ENCODE measurements around the gene CCDC88B. TPM values are rescaled to one million over a fixed set of nuclear protein-coding genes. Genes with fewer than 3 reads are reported as not detected.

The CCDC88B gene
- total RNA-seq, 1 experiment from 2014 or later: 7.6 TPM

GRCh38 chr11:64296236-64296635, 43.8 kb upstream of the CCDC88B start:
- peaks cover 93% of the 10 kb centered on the region for H3K27me3 Mint-ChIP-seq (ENCODE audit: unreplicated experiment)
- CTCF ChIA-PET: no interaction called here

GRCh38 chr11:64296830-64297698, 42.9 kb upstream of the CCDC88B start:
- no peak overlapping the region for H3K4me3 Mint-ChIP-seq (ENCODE audit: low read depth, unreplicated experiment)
- BruUV-seq (replicated peaks): no TSS peak
- no peak for DNase-seq
- peaks cover 89% of the 10 kb centered on the region for H3K27me3 Mint-ChIP-seq (ENCODE audit: unreplicated experiment)
- CTCF ChIA-PET: no interaction called here
- H3K27ac Mint-ChIP-seq (ENCODE audit: unreplicated experiment): no peak overlapping the region
- H3K36me3 Mint-ChIP-seq (ENCODE audit: insufficient read depth, unreplicated experiment): peaks cover 4% of the 10 kb centered on the region
- intact Hi-C loops (cut with micrococcal nuclease; ENCODE audit: unreplicated experiment): no loop called here
- H3K9me3 Mint-ChIP-seq (ENCODE audit: low read depth, unreplicated experiment): no peaks in the 10 kb centered on the region
- no peak for TF ChIP-seq CTCF (IDR thresholded peaks at IDR 0.05; ENCODE audit: unreplicated experiment)
- peaks cover 17% of the 10 kb centered on the region for H3K4me1 Mint-ChIP-seq (ENCODE audit: low read depth, unreplicated experiment)

More at GRCh38 chr11:64296236-64296635, 43.8 kb upstream of the CCDC88B start:
- Mint-ChIP-seq H3K36me3 (ENCODE audit: insufficient read depth, unreplicated experiment) (peaks cover 4% of the 10 kb centered on the region), H3K9me3 (ENCODE audit: low read depth, unreplicated experiment) (no peaks in the 10 kb centered on the region), H3K4me3 (ENCODE audit: low read depth, unreplicated experiment) (no peak overlapping the region), H3K4me1 (ENCODE audit: low read depth, unreplicated experiment) (peaks cover 17% of the 10 kb centered on the region), H3K27ac (ENCODE audit: unreplicated experiment) (no peak overlapping the region)
- BruUV-seq (replicated peaks): no TSS peak
- TF ChIP-seq CTCF (IDR thresholded peaks at IDR 0.05; ENCODE audit: unreplicated experiment): no peak
- intact Hi-C loops (cut with micrococcal nuclease; ENCODE audit: unreplicated experiment): no loop called here
- DNase-seq: no peak

GRCh38 chr11:64297699-64298358, 42.2 kb upstream of the CCDC88B start:
- Mint-ChIP-seq H3K27me3 (ENCODE audit: unreplicated experiment) (peaks cover 81% of the 10 kb centered on the region), H3K36me3 (ENCODE audit: insufficient read depth, unreplicated experiment) (peaks cover 4% of the 10 kb centered on the region), H3K27ac (ENCODE audit: unreplicated experiment) (no peak overlapping the region), H3K4me1 (ENCODE audit: low read depth, unreplicated experiment) (peaks cover 17% of the 10 kb centered on the region), H3K4me3 (ENCODE audit: low read depth, unreplicated experiment) (no peak overlapping the region), H3K9me3 (ENCODE audit: low read depth, unreplicated experiment) (no peaks in the 10 kb centered on the region)
- CTCF ChIA-PET: no interaction called here
- intact Hi-C loops (cut with micrococcal nuclease; ENCODE audit: unreplicated experiment): no loop called here
- no TSS peak for BruUV-seq (replicated peaks)
- TF ChIP-seq CTCF (IDR thresholded peaks at IDR 0.05; ENCODE audit: unreplicated experiment): no peak
- no peak for DNase-seq

- no peak for TF ChIP-seq CTCF (IDR thresholded peaks at IDR 0.05; ENCODE audit: unreplicated experiment)
- Mint-ChIP-seq H3K36me3 (ENCODE audit: insufficient read depth, unreplicated experiment) (peaks cover 4% of the 10 kb centered on the region), H3K9me3 (ENCODE audit: low read depth, unreplicated experiment) (no peaks in the 10 kb centered on the region), H3K4me3 (ENCODE audit: low read depth, unreplicated experiment) (peak overlapping the region; percentile 63), H3K4me1 (ENCODE audit: low read depth, unreplicated experiment) (peaks cover 22% of the 10 kb centered on the region), H3K27ac (ENCODE audit: unreplicated experiment) (peak overlapping the region; percentile 60), H3K27me3 (ENCODE audit: unreplicated experiment) (peaks cover 68% of the 10 kb centered on the region)
- no TSS peak for BruUV-seq (replicated peaks)
- CTCF ChIA-PET: interaction anchor here (0.6 to 1.0 kb wide), 3 partner anchors 8 to 19 kb away, joined by 3 to 6 read pairs (median 4); partner anchors contain the start of genes BAD, KCNK4 and PRDX5
- intact Hi-C loops (cut with micrococcal nuclease; ENCODE audit: unreplicated experiment): no loop called here
- DNase-seq: peak; percentile 39
Observed at GRCh38 chr11:64298966-64299846, 40.8 kb upstream of the CCDC88B start.

Data from Calu3 (cell line).